HG03103 (cell line): ENCODE results near the gene DNAH3.
"Not testable (repeated sequence)": the region's sequence is repeated elsewhere in the genome, so short reads cannot be mapped to it uniquely, and the experiment has no call there.

Experiments
- ATAC-seq: cut with Tn5 transposase; IDR thresholded peaks from one replicate; pipeline ENCODE4 v1.9.1; 2021; ENCODE audit warnings: low read depth; ENCODE audit not compliant: unreplicated experiment

DNAH3 gene

DNA sequence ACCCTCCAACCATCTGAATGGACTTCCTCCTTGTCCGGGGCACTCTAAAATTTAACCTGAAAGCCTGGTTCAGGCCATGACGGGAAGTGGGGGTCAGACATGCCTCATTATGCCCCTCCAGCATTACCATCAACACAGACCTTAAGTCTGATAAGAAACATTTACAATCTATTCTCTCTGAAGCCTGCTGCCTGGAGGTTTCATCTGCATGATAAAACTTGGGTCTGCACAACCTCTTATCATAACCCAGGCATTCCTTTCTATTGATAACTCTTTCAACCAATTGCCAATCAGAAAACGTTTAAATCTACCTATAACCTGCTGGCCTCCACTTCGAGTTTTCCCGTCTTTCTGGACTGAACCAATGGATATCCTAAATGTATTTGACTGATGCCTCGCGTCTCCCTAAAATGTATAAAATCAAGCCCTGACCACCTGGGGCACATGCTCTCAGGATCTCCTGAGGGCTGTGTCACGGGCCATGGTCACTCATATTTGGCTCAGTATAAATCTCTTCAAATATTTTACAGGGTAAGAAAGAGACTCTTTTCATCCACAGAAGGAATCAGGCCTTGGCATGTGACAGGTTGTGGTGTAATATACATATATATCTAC lies 204.5 kb downstream of the DNAH3 start:
- no peak for ATAC-seq

DNA sequence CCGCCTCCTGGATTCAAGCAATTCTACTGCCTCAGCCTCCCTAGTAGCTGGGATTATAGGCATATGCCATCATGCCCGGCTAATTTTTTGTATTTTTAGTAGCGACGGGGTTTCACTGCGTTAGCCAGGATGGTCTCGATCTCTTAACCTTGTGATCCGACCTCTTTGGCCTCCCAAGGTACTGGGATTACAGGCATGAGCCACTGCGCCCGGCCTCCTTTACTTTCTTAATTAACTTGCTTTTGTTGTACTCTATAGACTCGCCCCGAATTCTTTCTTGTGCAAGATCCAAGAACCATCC lies 205.1 kb downstream of the DNAH3 start:
- not testable (repeated sequence) for ATAC-seq

DNA sequence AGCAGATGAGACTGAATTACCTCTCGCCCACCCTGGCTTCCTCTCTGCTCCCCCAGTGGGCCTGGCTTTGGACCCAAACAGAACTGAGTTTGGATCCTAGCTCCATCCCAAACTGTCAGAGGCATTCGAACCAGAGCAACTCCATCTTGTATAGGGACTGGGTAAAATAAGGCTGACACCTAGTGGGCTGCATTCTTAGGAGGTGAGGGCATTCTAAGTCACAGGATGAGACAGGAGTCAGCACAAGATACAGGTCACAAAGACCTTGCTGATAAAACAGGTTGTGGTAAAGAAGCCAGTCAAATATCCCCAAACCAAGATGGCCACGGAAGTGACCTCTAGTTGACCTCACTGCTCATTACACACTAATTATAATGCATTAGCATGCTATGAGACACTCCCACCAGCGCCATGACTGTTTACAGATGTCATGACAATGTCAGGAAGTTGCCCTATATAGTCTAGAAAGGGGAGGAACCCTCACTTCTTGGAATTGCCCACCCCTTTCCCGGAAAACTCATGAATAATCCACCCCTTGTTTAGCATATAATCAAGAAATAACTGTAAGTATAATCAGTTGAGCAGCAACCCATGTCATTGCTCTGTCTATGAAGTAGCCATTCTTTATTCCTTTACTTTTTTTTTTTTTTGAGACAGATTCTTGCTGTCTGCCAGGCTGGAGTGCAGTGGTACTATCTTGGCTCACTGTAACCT lies 205.6 kb downstream of the DNAH3 start:
- no peak for ATAC-seq

DNA sequence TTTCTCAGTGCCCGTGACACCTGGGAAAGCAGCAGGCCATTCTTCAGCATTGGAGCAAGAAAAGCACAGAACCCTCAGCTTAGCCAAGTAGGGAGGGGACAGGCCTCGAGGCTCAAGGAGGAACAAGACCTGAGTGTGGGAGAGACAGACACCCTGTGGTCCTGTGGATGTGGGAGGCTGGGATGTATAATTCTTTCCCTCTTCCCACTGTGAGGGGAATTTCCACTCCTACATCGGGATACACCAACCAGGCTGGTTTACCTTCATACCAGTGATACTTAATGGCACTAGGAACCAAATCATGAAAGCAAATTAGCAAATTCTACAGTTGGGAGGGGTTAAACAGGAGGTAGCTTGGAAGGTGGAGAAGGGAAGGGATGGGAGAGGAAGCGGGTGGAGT lies 208.4 kb downstream of the DNAH3 start:
- ATAC-seq, result no peak

DNA sequence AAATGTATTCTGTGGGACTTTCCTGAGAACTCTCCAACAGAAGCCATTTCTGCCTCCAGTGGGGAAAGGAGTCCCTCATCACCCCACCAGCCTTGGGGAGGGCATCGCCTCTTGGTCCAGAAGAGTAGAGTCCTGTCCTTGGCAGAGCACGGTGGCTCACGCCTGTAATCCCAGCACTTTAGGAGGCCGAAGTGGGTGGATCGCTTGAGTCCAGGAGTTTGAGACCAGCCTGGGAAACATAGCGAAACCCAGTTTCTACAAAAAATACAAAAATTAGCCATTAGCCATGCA lies 209.1 kb downstream of the DNAH3 start:
- ATAC-seq, result no peak

DNA sequence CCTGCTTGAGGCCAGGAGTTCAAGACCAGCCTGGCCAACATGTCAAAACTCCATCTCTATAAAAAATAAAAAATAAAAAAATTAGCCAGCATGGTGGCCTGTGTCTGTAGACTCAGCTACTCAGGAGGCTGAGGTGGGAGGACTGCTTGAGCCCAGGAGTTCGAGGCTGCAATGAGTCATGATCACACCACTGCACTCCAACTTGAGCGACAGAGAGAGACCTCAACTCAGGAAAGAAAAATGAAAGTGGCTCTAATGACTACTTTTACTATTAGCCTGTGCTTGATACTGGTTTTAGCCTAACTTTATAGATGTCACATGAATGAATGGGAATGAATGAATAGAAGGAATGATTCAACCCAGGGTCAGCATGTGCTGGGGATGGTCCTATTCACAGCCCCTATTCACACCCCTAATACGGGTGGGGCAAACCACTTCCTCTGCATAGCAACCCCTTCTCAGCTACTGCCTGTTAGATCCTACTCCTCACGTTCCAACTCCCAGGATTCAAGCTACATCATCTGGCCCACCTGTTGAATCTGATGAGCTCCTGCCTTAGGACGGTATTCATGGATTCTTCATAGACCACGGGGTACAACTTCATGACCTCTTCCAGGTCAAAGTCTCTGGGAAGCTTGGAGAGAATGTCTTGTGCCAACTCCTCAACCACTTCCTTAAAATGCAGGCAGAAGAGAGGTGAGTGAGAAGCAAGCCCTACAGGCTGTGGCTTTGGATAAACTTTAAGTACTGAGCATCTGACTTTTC lies 209.6 kb downstream of the DNAH3 start:
- no peak for ATAC-seq

DNA sequence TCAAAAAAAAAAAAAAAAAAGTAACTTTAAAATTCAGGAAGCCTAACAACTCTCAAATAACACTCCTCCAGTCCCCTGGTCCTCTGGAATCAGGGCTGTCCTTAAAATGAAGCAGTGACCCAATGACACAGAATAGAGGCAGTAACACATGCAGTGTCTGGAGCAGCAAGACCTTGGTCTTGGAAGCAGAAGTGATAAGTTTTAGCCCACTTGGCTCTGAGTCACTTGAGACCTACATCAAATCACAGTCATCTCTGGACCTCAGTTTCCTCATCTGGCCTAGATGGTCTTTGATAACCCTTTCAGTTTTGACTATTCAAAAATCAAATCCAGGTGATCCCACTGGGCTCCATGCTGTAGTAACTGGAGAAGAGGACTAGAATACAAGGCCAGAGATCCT lies 211.0 kb downstream of the DNAH3 start:
- ATAC-seq, result no peak

DNA sequence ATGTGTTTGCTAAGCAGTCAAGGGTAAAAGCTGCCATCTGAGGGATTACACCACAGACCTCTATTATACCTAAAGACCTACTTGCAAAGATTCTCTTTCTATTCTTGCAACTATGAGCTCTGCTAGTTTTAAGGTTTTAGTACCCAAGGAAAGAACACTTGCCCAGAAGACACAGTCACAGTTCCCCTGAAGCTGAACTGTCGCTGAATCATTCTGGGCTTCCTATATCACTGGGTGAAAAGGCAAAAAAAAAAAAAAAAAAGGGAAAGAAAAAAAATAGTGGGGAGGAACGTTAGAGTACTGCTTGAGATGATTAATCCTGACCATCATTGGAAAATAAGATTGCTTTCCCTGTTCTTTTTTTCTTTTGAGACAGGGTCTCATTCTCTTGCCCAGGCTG lies 212.2 kb downstream of the DNAH3 start:
- no peak for ATAC-seq

DNA sequence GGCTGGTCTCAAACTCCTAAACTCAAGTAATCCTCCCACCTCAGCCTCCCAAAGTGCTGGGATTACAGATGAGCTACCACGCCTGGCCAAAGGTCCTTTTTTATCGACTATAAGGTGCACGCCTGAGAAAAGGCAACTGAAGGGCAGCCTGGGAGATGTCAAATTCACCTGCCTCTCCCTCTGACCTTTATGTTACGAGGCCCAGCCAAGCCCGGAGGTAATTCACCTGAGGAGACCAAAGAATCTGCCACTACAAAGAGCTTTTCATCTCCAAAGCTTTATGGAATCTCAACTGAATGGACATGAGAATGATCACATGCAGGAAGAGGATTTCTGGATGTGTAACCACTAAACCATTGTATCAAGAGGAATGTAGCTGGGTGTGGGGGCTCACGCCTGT lies 212.9 kb downstream of the DNAH3 start:
- no peak for ATAC-seq

DNA sequence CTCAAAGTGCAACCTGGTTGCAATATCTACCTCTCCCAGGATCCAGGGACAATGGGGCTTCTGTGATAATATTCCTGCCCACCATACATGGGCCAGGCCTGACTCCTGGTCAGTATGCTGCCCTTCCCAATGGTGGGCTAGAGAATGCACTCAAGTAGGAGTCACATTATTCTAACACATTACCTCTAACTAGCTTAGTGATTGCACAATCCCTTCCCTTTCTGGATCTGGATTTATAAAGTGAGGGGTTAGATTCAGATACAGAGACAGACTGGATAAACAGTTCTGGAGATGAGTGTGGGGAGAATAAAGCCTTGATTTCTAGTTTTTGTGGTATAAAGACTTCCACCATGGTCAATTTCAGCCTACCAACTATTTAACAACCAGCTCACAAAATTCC lies 217.1 kb downstream of the DNAH3 start:
- no peak for ATAC-seq

DNA sequence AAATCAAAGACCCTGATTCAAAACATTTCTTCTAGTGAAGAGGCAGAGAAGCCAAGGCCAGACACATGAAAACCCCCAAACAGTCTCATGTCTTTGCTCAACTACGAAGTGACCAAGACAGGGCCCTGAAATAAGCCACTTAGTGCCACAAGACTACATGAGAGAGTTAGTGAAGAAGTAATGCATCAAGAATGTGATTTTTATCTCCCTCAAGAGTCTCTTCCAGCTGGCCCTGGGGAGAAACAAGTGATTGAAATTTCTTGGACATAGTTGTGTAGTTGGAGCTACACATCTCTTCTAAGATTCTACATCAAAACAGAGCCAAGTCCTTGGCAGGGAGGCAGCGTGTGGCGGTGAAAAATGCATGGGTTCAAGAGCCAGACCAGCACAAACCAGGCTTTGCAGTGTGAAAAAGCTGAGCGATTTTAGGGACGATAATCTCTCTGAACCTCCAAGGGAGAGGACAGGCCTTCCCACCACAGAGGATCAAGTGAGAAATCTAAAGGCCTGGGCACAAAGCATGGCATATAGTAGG lies 219.5 kb downstream of the DNAH3 start:
- ATAC-seq, result no peak

DNA sequence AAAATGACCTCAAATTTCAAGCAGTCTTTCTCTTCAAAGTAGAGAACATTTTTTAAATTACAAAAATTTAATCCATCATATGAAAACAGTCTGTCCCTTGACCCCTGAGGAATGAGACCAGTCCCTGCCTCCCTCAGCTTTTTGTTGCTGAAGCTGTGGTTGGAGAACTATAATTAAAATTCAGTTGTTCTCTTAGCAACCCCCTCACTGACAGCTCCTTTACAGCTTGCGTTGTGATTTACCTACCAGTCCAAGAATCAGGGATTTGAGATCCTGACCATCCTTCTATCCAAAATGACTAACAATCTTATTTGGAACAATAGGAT lies 220.3 kb downstream of the DNAH3 start:
- ATAC-seq, result no peak

DNA sequence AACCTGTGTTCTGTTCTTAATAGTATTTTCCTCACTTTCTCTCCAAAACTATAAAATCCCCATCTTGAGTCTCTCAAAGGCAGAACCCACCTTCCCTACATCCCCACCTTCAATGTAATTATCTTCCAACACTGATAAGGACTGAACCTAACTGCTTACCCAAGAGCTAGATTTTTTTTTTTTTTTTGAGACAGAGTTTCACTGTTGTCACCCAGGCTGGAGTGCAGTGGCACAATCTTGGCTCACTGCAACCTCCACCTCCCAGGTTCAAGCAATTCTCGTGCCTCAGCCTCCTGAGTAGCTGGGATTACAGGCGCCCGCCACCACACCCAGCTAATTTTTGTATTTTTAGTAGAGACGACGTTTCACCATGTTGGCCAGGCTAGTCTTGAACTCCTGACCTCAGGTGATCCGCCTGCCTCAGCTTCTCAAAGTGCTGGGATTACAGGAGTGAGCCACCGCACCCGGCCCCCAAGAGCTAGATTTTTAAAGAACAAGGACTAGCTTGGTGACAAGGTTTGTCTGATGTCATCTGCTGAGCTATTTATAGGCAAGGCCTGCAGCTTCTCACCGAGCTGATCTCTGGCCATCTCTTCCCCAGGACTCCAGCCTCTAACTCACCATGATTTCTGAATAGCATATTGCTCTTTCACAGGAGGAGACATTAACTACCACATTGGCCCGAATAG lies 220.8 kb downstream of the DNAH3 start:
- ATAC-seq, result not testable (repeated sequence)

DNA sequence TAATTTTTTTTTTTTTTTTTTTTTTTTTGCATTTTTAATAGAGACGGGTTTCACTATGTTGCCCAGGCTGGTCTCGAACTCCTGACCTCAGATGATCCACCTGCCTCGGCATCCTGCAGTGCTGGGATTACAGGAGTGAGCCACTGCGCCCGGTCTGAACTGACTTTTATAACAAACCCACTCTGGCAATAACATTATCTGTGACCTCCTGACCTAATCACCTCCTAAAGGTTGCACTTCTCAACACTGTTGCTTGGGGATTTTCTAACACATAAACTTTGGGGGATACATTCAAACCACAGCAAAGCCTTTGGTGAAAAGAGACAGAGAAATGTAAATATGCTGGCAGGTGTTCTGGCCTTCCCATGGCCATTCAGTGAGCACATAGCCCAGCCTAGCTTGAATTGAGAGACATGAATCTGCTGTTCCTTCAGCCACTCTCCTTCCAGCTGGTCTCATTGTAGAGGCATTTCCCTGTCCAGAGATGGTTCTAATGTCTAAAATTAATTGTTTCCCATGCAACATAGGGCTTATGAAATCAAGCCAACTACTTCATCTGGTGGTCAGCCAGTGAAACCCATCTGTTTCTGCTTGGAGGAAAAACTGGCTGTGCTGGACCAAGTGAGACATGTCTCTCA lies 221.8 kb downstream of the DNAH3 start:
- ATAC-seq, result no peak

DNA sequence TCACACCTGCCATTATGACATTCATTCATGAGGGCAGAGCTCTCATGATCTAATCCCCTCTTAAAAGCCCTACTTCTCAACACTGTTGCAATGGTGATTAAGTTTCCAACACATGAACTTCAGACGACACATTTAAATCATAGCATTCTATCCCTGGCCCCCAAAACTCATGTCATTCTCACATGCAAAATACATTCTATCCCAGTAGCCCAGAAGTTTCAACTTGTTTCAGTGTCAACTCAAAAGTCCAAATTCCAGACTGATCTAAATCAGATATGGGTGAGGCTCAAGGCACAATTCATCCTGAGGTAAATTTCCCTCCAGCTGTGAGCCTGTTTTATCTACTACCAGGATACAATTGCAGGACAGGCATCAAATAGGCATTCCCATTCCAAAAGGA lies 224.9 kb downstream of the DNAH3 start:
- ATAC-seq, result no peak

DNA sequence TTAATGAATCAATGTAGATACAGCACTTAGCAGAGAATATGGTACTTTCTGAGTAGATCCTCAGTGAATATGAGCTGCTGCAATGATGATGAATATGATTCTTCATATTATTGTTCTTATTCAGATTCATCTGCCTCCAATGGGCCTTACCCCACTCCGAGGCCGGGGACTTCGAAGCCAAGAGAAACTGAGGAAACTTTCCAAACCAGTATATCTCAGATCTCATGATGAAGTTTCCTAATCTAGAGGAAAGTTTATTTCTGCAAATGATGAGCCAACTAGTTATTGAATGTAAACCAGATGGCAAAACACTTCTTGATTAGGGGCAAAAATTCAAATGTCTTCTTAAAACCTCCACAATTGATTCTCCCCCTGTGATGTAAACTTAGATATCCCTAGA lies 226.8 kb downstream of the DNAH3 start:
- no peak for ATAC-seq

DNA sequence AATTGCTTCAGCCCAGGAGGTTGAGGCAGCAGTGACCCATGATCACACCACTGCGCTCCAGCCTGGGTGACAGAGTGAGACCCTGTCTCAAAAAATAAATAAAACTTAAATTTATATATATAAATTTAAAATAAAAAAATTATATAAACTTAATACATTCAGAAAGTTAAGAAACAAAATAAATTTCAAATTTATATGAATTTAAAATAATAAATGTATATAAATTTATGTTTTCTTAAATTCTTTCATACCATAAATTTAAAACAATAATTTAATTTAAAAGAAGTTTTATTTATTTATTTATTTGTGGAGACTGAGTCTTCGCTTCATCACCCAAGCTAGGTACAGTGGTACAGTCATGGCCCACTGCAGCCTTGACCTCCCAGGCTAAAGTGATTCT lies 229.8 kb downstream of the DNAH3 start:
- ATAC-seq, result no peak

DNA sequence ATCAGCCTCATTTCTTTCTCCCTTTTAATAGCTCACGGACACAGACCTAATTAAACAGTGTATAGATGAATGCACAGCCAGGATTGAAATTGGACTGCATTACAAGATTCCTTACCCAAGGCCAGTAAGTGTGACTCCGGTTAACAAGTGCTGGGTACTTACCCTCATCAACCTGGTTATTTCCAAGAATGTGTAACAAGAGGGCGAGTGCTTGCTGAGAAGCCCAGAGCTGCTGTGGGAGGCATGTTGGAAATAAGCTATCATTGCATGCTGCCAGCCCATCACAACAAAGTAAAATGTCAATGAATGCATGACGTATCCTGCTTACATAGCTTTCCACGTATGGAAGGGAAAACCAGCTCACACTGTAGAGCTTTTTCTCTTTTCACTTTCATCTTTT lies 230.6 kb downstream of the DNAH3 start:
- no peak for ATAC-seq

DNA sequence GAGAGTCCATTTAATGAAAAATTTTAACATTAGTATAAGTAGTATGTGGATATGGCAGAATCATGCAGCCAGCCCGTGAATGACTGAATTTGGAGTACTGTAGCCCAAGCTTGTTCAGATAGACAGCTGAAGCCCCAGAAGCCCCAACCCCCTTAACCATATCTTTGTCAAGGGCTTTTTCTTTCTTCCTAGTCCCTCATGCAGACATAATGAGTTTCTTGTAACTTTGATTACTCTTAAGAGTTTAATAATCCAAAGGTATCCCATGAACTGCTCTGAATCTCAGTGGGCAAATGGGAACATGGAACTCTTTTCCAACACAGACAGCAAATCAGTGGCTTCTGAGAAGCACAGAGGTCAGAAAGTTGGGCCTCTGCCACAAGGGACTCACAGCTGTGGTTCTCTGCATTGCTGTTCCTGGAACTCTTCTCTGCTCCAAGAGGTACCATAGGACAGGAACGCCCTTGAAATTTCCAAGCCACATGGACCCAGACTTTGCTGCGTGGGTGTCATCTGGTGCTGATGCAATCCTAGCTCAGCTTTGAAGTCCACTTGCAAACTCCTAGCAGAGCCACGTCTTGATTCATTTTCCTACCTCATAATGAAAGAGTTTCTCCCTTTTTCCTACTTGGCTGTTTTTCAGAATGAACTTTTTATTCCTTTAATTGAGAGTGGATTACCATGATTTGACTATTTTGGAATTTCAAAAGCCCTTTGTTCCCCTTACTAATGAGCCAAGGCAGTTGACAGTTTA lies 232.0 kb downstream of the DNAH3 start:
- no peak for ATAC-seq

DNA sequence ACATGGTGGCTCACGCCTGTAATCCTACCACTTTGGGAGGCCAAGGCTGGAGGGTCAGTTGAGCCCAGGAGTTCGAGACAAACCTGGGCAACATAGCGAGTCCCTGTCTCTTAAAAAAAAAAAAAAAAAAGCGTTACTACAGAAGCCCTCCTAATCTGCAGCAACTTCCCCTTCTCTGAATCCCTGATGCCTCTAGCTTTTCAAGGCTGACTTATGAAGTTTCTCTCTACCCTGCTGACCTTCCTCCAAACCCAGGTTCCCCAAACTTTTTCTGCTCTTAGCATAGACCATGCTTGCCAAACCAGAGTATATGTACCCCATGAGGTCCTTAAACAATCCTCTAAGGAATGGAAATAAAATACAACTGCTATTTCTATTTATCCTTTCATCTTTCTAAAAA lies 233.7 kb downstream of the DNAH3 start:
- ATAC-seq, result no peak
